ENCODE data around the gene PIP5K1B.

DNA sequence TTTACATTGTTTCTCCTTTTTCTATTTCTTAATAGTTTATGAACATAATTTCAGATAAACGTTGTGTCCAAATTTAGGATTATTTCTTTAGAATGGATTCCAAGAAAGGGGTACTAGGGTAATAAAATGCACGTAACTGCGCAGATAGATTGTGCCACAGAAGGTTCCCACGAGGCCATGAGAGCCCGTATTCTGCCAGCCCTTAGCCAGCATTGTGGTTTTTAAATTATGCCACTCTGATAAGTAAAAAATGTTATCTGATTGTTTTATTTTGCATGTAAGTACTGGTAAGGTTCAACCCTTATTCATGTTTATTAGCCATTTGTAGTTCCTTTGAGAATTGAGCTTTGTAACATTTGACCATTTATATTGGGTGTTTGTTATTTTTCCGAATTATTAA, 220.1 kb downstream of the PIP5K1B start:
- TF ChIP-seq, protein P1, sequence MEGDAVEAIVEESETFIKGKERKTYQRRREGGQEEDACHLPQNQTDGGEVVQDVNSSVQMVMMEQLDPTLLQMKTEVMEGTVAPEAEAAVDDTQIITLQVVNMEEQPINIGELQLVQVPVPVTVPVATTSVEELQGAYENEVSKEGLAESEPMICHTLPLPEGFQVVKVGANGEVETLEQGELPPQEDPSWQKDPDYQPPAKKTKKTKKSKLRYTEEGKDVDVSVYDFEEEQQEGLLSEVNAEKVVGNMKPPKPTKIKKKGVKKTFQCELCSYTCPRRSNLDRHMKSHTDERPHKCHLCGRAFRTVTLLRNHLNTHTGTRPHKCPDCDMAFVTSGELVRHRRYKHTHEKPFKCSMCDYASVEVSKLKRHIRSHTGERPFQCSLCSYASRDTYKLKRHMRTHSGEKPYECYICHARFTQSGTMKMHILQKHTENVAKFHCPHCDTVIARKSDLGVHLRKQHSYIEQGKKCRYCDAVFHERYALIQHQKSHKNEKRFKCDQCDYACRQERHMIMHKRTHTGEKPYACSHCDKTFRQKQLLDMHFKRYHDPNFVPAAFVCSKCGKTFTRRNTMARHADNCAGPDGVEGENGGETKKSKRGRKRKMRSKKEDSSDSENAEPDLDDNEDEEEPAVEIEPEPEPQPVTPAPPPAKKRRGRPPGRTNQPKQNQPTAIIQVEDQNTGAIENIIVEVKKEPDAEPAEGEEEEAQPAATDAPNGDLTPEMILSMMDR (conservative IDR thresholded peaks at IDR 0.05 in 1 of 2, IDR thresholded peaks at IDR 0.05 in 1 of 2; ENCODE audit: low read depth in 1 of 2, low read length in 2 of 2) = no peak
- no peak for TF ChIP-seq EZH2 (IDR thresholded peaks at IDR 0.05; ENCODE audit: low read length, missing control alignments)

Measured in fibroblast of lung (primary cell).